Measurements from ENCODE around the gene OR8J3.

GRCh38 chr11:56093008-56093407 lies 47.0 kb downstream of the OR8J3 start, which contains the start of gene OR8I2:
- TF ChIP-seq, protein P1, sequence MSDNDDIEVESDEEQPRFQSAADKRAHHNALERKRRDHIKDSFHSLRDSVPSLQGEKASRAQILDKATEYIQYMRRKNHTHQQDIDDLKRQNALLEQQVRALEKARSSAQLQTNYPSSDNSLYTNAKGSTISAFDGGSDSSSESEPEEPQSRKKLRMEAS (IDR thresholded peaks at IDR 0.05), result no peak
- TF ChIP-seq TAF1 (IDR thresholded peaks at IDR 0.05; ENCODE audit: low read depth) (no peak), TEAD4 (IDR thresholded peaks at IDR 0.05) (no peak), FOXM1 (IDR thresholded peaks at IDR 0.05; ENCODE audit: borderline replicate concordance, low read depth) (no peak), EP300 (IDR thresholded peaks at IDR 0.05; ENCODE audit: borderline replicate concordance) (no peak), REST (IDR thresholded peaks at IDR 0.05; ENCODE audit: low read depth) (no peak), CEBPB (IDR thresholded peaks at IDR 0.05) (no peak), RAD21 (IDR thresholded peaks at IDR 0.05; ENCODE audit: low read depth) (no peak), CREB1 (IDR thresholded peaks at IDR 0.05; ENCODE audit: low read depth) (no peak), EGR1 (IDR thresholded peaks at IDR 0.05) (no peak), YY1 (IDR thresholded peaks at IDR 0.05; ENCODE audit: low read depth) (no peak)
- TF ChIP-seq, protein P2, sequence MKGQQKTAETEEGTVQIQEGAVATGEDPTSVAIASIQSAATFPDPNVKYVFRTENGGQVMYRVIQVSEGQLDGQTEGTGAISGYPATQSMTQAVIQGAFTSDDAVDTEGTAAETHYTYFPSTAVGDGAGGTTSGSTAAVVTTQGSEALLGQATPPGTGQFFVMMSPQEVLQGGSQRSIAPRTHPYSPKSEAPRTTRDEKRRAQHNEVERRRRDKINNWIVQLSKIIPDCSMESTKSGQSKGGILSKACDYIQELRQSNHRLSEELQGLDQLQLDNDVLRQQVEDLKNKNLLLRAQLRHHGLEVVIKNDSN (IDR thresholded peaks at IDR 0.05), result no peak

Measured in Ishikawa (cell line).